Measurements from ENCODE around the gene ZNF682.
"Not testable (repeated sequence)": the region's sequence is repeated elsewhere in the genome, so short reads cannot be mapped to it uniquely, and the experiment has no call there.

The ZNF682 gene

GRCh38 chr19:19966862-19967261 lies 72.4 kb downstream of the ZNF682 start:
- no peak for DNase-seq

GRCh38 chr19:19966126-19966525 lies 73.2 kb downstream of the ZNF682 start:
- not testable (repeated sequence) for DNase-seq

DNA sequence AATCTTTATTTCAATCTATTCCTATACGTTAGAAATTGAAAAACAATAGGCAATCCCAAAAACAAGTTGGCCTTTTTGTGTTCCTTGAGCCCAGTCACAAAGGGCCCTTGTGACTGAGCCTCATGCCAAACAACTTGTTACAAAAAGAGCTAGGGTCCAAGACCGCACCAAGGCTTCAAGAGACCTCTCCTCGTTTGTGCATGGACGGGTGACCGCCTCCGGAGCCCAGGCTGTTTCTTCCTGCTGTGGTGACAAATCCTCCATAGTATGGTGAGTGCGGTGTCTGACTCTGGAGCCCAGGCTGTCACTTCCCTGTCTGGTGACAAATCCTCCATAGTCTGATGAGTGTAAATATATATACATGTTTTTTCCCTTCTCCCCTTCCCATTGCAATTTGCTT lies 74.9 kb downstream of the ZNF682 start:
- DNase-seq: no peak

- DNase-seq: peak; percentile 74
Observed at GRCh38 chr19:19959151-19959799, 80.0 kb downstream of the ZNF682 start.

GRCh38 chr19:19957766-19958165 lies 81.5 kb downstream of the ZNF682 start:
- DNase-seq: not testable (repeated sequence)

DNA sequence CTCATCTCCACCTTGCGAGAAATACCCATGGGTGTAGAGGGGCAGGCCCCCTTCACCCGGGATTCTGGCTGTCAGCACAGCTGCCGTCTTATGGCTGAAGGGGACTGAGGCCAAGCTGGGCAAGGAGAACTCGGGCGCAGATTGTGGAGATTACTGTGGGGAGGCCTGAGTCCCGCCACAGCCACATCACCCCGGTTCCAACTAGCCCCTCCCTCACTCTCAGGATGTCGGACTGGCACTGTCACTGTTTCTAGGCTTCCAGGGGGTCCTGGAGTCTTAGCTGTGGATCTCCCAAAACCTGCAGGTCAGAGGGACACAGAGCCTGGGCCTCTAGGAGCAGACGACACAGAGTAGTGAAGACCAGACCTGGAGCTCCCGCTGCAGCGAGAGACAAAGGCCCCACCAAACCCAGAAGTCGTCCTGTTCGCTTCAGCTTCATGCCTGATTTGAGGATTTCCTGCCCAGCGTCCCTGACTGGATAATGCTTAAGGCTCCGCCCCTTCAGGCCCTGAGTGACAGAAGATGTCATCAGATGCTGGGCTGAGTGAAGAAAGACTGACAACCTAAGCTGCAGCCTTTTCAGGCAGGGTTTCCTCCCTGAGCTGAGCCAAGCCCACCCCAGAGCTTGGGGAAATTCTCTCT lies 82.8 kb downstream of the ZNF682 start:
- peak; percentile 6 for DNase-seq

GRCh38 chr19:19955208-19955607 lies 84.1 kb downstream of the ZNF682 start:
- no peak for DNase-seq

Data from activated CD4-positive, alpha-beta T cell treated with anti-CD3 and anti-CD28 coated beads for 48 hours (primary cell).